Thoracic aorta (tissue), 2 donors: ENCODE measurements around the gene KMT2A. TPM values are rescaled to one million over a fixed set of nuclear protein-coding genes. Genes with fewer than 3 reads are reported as not detected.
"Not testable (repeated sequence)": the region's sequence is repeated elsewhere in the genome, so short reads cannot be mapped to it uniquely, and the experiment has no call there.

Experiments used
- ATAC-seq: fragments of 150-250 bp; one replicate; pipeline ENCODE4 v1.8.0; 2017; ENCODE audit warnings: low read depth; ENCODE audit not compliant: insufficient number of reproducible peaks, low FRiP score
- DNase-seq: peaks from one replicate; pipeline ENCODE4 v3.0.0-alpha.2; 2020; ENCODE audit warnings: low spot score
- H3K27ac ChIP-seq, 2 donors: fragments of 200-600 bp; sonication (generic); 1 replicate in 1 of 2; 2 replicates in 1 of 2; pipeline ENCODE4 v1.5.1; 2016; ENCODE audit warnings: mild to moderate bottlenecking in 2 of 2, moderate library complexity in 2 of 2
- H3K27me3 ChIP-seq: fragments of 200-600 bp; sonication (generic); replicated peaks from 2 replicates; pipeline ENCODE4 v1.6.0; 2016; ENCODE audit warnings: mild to moderate bottlenecking; ENCODE audit not compliant: insufficient read depth
- H3K36me3 ChIP-seq: fragments of 200-600 bp; sonication (generic); one replicate; pipeline ENCODE4 v1.5.1; 2016
- H3K4me1 ChIP-seq, 2 donors: fragments of 200-600 bp; sonication (generic); 1 replicate in 1 of 2; 2 replicates in 1 of 2; pipeline versions ENCODE4 v1.5.1 to v1.6.0; 2016; ENCODE audit warnings: low read depth in 2 of 2, mild to moderate bottlenecking in 1 of 2; ENCODE audit not compliant: control insufficient read depth in 1 of 2
- H3K4me3 ChIP-seq: fragments of 200-600 bp; sonication (generic); 2 replicates; pipeline ENCODE4 v1.5.1; 2016; ENCODE audit warnings: mild to moderate bottlenecking
- H3K9me3 ChIP-seq: fragments of 200-600 bp; sonication (generic); 2 replicates; pipeline ENCODE4 v1.5.1; 2016
- total RNA-seq, 2 donors: library from RNA; depleted of rRNA; stranded (reverse); fragments of >200 nt; gene quantifications; one replicate each; pipeline versions ENCODE4 v1.1.0 to v1.2.3, GENCODE V29; 2016
- TF ChIP-seq, protein P1 (sequence below): fragments of 200-600 bp; sonication (generic); IDR thresholded peaks from one replicate; pipeline ENCODE4 v1.5.1; 2019; ENCODE audit warnings: antibody characterized with exemption

Gene KMT2A
- total RNA-seq, 2 donors from 2014 or later, result 88.1 to 105 TPM

DNA sequence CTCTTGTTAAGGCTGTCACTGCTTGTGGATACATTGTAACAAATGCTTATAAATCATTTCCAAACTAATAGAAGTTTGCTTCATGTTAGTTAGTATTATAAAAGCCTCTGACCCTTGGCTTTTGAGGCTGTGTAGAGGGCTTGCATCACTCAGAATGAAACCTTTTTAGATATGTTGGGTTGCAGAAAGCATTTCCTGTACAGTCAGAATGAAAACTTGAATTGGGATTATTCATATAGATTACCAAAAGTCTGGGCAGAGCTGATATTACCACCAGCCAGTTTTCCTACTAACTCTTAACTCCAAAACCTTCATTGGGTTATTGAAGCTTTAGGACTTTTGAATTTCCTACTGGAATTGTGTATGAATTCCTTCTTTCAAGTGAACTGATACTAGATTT is 12.0 kb downstream of the KMT2A start:
- no peak for DNase-seq
- H3K9me3 ChIP-seq, result no peaks in the 10 kb centered on the region
- H3K27me3 ChIP-seq, result no peaks in the 10 kb centered on the region
- H3K27ac ChIP-seq, result no peak overlapping the region
- H3K36me3 ChIP-seq, result no peaks in the 10 kb centered on the region
- no peak for ATAC-seq
- peaks cover 6 to 34% of the 10 kb centered on the region in 2 donors for H3K4me1 ChIP-seq
- H3K4me3 ChIP-seq, result no peak overlapping the region
- TF ChIP-seq, protein P1, sequence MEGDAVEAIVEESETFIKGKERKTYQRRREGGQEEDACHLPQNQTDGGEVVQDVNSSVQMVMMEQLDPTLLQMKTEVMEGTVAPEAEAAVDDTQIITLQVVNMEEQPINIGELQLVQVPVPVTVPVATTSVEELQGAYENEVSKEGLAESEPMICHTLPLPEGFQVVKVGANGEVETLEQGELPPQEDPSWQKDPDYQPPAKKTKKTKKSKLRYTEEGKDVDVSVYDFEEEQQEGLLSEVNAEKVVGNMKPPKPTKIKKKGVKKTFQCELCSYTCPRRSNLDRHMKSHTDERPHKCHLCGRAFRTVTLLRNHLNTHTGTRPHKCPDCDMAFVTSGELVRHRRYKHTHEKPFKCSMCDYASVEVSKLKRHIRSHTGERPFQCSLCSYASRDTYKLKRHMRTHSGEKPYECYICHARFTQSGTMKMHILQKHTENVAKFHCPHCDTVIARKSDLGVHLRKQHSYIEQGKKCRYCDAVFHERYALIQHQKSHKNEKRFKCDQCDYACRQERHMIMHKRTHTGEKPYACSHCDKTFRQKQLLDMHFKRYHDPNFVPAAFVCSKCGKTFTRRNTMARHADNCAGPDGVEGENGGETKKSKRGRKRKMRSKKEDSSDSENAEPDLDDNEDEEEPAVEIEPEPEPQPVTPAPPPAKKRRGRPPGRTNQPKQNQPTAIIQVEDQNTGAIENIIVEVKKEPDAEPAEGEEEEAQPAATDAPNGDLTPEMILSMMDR, result no peak

DNA sequence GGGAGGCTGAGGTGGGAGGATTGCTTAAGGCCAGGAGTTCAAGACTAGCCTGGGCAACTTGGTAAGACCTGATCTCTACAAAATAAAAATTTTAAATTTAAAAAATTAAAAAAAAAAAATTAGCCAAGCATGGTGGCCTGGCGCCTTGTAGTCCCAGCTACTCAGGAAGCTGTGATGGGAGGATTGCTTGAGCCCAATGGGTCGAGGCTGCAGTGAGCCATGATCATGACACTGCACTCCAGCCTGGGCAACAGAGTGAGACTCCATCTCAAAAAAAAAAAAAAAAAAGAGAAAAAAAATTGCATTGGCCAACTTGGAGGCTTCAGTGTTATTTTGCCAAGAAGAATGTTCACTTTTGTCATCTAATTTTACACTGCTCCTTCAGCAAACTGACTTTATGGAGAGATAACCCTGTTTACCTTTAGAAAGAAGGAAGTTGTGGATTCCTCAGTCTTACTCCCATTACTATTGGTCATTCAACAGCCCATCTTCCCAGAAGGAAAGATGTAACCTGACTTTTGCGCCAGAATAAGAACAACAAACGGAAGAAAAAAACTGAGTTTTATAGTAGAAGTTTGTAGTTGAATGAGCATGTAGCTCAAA is 13.1 kb downstream of the KMT2A start:
- Histone ChIP-seq H3K9me3 (no peaks in the 10 kb centered on the region), H3K36me3 (peaks cover 3% of the 10 kb centered on the region), H3K27me3 (no peaks in the 10 kb centered on the region), H3K4me3 (no peak overlapping the region), H3K27ac (no peak overlapping the region), H3K4me1 (peaks cover 6 to 23% of the 10 kb centered on the region in 2 donors)
- DNase-seq (no peak), ATAC-seq (no peak)
- TF ChIP-seq, protein P1, result no peak

DNA sequence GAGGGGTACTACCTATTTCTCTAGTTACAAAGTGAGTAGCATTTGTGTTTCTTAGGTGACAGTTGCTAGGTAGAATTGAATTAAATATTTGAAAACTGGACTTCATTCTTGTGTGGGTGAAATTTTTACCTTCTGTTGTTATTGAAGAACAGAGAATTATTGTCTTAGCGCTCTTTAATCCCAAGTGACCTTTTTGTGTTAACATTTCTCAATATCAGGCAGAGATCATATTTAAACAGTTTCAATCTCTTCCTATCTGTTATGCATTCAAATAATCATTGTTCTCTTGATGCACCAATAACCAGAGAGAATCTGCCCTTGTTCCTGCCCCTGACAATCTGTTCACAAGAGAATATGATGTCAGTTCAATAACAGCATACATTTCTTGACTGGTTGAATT is 14.2 kb downstream of the KMT2A start:
- TF ChIP-seq, protein P1, result no peak
- no peak for ATAC-seq
- Histone ChIP-seq H3K27ac (no peak overlapping the region), H3K4me3 (no peak overlapping the region), H3K4me1 (peaks cover 6 to 22% of the 10 kb centered on the region in 2 donors), H3K27me3 (no peaks in the 10 kb centered on the region), H3K9me3 (no peaks in the 10 kb centered on the region), H3K36me3 (peaks cover 3% of the 10 kb centered on the region)
- no peak for DNase-seq

DNA sequence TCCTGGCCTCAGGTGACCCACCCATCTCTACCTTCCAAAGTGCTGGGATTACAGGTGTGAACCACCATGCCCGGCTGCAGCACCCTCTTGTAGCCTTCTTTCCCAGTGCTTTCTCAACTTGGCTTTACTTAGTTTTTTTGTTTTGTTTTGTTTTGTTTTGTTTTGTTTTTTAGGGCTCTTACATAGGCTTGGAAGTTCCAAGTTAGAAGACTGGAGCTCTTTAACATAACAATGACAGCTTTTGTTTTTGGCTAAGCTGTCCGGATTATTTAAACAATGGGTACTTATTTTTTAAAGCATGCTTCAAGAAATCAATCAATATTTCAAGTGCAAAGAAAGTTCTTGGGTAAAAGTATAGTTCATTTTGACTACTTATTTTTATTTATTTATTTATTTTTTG is 25.9 kb downstream of the KMT2A start:
- ATAC-seq, result no peak
- Histone ChIP-seq H3K27ac (no peak overlapping the region), H3K27me3 (no peaks in the 10 kb centered on the region), H3K36me3 (no peaks in the 10 kb centered on the region), H3K4me3 (no peak overlapping the region), H3K9me3 (no peaks in the 10 kb centered on the region), H3K4me1 (no peaks in the 10 kb centered on the region)
- TF ChIP-seq, protein P1, result no peak
- no peak for DNase-seq

DNA sequence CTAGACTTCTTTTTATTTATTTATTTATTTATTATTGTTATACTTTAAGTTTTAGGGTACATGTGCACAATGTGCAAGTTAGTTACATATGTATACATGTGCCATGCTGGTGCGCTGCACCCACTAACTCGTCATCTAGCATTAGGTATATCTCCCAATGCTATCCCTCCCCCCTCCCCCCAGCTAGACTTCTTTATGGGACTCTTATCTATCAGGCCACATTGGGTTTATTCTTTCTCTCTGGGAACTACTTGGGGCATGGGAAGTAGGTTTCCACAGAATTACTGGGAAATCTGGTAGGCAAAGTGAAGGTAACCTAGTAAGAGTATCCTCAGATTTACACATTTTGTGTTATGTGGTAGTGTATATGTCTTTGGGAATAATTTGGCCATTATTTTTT is 32.7 kb downstream of the KMT2A start:
- H3K4me1 ChIP-seq, H3K27ac ChIP-seq, H3K4me3 ChIP-seq, H3K9me3 ChIP-seq, DNase-seq, ATAC-seq, H3K27me3 ChIP-seq: not testable (repeated sequence)
- peaks cover 10% of the 10 kb centered on the region for H3K36me3 ChIP-seq

DNA sequence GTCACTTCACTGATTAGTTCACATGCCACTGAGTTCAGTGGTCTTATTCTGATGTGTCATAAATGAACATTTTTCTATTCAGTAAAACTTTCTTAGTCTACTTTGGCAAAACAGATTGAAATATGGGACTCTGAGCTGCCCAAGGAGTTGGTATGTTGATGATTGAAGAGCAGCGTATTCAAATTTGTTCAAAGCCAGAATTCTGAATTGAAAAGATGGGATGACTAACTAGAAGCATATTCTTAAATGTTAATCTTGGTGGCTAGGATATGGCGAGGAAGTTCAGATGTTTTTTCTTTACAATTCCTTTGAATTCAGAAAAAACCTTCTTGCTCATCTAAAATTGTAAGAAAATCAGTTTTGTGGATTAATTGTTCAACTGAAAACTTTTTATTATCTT is 34.7 kb downstream of the KMT2A start:
- no peak overlapping the region for H3K27ac ChIP-seq
- no peak overlapping the region for H3K4me3 ChIP-seq
- H3K4me1 ChIP-seq, result no peaks in the 10 kb centered on the region
- H3K36me3 ChIP-seq, result peaks cover 10% of the 10 kb centered on the region
- DNase-seq, result no peak
- no peak for ATAC-seq
- TF ChIP-seq, protein P1, result no peak
- no peaks in the 10 kb centered on the region for H3K9me3 ChIP-seq
- no peaks in the 10 kb centered on the region for H3K27me3 ChIP-seq
